HG02763 (cell line): ENCODE results near the gene SSUH2.

Source experiments
- ATAC-seq: cut with Tn5 transposase; IDR thresholded peaks from one replicate; pipeline ENCODE4 v1.9.1; 2021; ENCODE audit warnings: mild to moderate bottlenecking, moderate library complexity; ENCODE audit not compliant: unreplicated experiment

The SSUH2 gene

DNA sequence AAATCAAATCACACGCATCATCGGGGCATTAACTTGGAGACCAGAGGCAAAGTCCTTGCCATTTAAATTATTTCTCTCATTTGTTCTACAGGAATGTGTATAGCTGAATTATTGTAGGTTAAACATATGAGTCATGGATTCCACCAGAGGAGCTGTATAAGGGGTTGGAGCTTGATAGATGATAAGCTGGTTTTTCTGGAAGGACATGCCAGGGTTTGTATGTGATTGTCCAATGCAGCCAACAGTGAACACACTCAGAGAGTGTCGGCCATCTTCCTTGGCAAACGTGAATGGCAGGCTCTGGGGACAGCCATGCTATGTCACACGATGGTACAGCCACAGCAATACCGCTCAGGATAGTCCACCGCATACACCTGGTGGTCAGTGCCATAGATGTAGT is 25.1 kb downstream of the SSUH2 start:
- ATAC-seq, result no peak

DNA sequence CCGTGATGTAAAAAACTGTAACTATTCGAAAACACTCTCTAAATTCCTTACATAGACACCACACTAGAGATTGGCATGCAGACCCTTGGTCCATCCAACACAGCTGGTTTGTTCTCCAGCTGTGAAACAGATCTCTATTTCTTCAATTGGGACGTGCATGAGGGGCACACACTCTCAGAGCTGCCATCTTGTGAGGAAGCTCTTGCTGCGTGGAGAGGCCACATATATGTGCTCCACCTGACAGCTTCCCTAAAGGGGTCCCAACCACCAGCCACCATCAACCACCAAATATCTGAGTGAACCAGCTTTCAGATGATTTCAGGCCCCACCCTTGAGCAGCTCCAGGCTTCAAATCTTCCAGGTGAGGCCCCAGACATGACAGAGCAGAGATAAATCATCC is 25.6 kb downstream of the SSUH2 start:
- no peak for ATAC-seq

DNA sequence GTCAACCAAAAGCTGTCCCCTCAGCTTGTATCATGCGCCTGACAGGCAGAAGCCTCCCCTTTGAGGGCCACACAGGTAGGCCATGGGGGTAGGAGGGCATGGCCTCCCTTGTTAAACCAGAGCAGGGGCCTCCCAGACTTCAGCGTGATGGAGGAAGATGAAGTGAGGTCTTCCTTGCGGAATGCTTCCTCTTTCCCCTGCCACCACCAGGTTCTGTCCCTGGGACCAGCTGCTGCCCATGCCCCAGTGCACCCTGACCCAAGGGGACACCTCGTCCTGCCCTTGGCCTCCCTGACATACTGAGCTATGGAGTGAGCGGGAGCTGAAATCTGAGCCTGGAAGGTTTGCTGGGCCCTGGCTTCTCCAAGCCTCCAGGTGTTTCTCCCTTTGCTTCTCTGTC is 26.7 kb downstream of the SSUH2 start:
- no peak for ATAC-seq

DNA sequence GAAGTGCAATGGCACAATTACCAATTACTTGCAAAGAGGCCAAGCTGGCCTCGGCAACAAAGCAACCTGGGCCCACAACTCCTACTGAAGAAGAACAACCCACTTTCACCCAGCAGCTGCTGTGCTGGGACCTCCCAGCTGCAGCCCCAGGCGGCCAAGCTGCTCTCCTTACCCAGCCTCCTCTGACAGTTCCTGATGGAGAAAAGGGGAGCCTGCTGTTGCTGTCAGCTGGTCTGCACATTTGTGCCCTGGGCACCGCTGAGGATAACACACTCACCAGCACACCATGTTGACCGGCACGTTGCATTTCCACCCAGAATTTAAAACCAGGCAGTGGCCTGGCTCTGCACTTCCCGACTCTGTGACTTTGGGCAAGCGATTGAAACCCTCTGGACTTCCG is 33.6 kb downstream of the SSUH2 start:
- no peak for ATAC-seq

DNA sequence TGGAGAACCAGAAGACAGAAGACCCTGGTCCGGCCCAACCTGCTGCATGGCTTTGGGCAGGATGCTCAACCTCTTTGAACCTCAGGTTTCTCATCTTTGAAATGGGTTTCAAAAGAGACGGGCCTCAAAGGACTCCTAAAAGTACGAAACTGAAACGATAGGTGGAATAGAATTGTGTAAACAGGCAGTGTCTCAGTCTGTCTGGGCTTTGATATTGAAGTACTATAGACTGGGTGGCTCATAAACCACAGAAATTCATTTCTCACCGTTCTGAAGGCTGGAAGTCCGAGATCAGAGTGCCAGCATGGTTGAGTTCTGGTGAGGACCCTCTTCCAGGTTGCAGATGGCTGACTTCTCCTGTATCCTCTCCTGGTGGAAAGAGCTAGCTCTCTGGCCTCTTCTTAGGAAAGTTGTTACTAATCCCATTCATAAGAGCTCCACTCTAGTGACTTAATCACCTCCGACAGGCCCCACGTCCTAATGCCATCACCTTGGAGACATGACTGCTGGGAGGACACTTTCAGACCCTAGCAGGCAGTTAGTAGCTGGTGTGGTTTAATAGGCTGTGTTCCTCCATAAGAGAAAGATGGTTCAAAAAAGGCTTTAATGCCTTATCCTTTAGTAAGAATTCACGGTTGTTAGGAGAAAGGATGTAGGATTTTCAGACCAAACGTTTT is 35.7 kb downstream of the SSUH2 start:
- no peak for ATAC-seq

DNA sequence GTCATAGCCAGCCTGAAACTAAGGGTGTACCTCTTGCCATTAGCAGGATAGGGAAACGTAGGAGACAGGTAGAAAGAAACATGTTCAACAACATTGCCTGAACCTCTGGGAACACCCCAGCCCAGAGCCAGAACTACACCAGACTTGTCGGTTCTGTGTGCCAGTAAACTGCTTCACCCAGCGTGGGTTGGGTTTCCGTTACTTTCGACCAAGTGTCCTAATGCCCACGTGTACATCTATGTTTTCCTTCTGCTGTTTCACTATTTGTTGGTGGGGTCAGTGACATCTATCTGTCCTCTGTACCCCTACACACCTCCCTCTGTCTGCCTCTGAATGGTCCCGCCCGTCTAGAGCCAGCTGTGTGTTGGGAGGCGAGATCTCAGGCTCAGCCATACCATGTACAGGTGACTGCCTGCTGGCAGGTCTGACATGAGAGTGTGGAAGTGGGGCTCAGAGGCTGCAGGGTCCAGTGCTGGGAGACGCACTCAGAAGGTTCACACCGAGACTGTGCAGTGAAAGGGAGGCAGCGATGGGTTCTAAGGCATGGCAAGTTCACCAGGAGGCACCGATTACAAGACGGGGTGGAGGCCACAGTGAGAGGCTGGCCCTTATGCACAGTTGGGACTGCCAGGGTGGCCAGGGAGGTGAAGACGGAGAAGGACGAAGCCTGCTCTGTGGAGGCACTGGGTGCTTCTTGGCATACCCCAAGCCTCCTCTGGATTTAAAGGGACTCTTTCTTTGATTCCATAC is 36.4 kb downstream of the SSUH2 start:
- no peak for ATAC-seq

DNA sequence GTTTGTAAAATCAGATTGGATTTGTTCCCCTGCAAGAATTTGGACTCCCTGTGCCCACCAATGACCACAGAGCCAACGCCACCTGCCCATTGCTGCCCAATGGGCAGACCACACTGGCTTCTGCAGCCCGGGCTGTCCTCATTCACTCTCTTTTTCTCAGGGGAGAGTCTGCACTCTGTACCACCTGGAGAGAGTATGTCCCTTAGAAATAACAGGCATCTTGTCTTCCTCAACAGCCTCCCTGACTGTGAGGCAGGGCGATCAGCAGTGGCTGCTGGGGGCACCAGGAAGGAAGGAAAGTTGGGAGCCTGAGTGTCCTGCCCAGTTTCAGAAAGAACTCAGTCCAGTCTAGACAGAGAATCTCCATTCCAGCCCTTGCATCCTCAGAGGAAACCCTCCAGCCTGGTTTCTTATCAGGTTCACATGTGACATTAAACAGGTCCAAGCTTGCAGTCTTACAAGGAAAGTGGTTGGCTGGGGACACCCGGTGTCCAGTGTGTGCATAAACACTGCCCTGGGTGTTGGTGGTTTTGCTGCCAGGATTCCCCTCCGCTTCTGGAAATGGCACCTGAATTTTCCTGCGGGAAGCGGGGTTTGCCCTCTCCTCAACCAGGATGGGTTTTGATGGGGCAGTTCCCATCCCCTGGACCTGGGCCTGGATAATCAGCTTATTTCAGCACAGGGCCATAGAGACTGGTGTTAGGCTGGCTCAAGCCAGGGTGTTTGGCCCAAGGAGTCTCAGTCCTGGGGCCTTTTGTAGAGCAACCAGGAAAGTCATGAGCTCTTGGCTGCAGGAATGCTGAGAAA is 37.2 kb downstream of the SSUH2 start:
- ATAC-seq, result no peak

DNA sequence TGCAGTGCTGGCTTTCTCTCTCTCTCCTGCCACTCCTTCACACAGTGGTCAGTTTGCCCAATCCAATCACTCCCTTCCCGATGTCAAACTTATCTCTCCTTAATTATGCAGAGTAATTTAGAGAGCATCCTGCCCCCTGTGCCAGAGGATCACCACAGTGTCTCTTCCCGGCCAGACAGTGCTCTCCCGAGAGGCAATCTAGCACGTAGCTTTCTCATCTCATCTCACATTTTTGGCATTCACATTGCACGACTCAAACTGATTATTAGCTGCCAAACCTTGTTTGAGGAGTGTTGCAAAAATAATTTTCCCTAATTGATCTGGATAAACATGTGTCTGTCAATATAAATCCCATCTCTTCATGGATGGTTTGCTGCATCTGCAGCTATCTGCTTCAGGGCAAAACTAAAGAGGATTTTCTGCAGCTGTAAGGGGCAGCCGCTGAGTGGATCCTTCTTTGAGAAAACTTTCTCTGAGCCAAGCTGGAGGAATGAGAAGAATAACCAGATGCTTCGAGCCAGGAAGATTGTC is 37.8 kb downstream of the SSUH2 start:
- no peak for ATAC-seq

DNA sequence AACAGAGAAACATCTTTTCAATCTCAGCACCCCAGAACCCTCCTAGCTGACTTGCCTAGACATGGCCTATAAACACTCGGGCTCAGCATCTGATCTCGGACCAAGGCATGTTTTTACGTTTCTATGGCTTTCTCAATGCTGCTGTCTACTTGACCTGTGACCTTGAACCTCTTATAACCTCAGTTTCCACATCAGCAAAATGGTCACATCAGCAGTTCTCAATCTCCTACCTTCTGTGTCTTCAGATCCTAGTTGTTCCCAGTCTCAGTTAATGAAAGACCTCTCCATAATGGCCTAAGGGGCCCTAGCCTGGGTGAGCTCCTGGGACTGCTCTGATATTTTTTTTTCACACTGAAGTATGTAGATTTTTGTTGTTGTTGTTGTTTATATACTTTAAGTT is 39.6 kb downstream of the SSUH2 start:
- ATAC-seq, result no peak

DNA sequence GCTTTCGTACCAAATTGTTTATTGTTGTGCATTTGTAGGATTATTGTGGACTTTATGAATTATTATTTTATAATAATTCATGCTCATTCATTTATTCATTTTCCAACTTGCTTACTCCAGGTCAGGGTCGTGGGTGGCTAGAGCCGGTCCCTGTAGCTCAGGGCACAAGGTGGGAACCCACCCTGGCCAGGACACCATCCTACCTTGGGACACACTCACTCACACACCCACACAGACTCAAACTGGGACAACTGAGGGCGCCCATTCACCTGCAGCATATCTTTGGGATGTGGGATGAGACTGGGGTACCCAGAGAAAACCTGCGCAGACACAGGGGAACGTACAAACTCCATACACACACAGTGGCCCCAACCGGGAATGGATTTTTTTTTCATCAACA is 40.6 kb downstream of the SSUH2 start:
- ATAC-seq, result no peak

DNA sequence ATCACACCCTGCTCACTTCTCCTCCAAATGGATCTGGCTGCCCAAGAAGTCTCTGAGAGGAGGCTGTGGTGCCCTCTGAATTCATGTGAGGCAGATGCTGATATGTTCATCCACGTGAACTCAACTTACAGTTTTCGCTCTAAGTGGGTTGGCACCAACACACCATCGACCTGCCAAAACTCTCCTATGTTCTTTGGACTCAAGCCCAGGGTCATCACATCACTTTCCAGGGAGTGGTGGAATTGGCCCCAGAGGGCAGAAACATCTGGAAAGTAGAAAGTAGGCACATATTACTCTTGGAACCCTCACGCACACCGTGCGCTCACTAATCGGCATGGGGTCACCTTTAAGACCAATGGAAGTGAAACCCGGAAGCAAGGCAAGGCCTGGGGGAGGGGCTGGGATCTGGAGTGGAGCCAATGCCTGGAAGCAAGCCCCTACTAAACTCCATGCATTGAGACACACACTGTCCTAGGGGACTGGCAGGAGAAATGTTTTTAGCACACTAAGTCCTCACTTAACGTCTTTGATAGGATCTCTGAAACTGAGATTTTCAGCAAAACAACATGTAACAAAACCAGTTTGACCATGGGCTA is 41.4 kb downstream of the SSUH2 start:
- ATAC-seq, result no peak

DNA sequence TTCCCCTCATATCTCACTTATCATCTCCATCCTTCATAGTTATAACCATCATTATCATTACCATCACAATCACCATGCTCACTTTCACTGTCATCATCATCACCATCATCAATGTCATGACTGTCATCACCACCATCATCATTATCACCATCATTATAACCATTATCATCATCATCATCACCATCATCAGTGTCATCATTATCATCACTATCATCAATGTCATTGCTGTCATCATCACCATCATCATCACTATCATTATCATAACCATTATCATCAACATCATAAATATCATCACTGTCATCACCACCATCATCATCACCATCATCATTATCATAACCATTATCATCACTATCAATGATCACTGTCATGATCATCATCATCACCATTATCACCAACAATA is 44.1 kb downstream of the SSUH2 start:
- ATAC-seq, result no peak

DNA sequence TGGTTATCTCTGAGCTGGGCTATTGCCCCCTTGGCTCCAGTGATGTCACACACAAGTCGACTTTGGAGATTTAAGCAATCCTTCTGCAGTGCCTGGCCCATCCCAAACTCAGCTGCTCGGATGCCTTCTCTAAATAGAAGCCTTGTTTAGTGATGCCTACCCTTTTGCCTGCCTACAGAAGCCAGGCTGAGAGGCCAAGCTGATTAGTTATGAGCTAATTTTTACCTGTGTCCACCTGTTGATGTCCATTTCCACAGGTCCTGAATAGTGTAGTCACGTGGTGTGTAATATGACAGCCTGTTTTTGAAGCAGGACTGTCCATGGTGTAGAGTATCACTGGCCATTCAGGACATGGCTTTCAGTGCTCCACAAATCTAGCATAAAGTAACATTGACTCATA is 45.5 kb downstream of the SSUH2 start:
- ATAC-seq, result no peak

DNA sequence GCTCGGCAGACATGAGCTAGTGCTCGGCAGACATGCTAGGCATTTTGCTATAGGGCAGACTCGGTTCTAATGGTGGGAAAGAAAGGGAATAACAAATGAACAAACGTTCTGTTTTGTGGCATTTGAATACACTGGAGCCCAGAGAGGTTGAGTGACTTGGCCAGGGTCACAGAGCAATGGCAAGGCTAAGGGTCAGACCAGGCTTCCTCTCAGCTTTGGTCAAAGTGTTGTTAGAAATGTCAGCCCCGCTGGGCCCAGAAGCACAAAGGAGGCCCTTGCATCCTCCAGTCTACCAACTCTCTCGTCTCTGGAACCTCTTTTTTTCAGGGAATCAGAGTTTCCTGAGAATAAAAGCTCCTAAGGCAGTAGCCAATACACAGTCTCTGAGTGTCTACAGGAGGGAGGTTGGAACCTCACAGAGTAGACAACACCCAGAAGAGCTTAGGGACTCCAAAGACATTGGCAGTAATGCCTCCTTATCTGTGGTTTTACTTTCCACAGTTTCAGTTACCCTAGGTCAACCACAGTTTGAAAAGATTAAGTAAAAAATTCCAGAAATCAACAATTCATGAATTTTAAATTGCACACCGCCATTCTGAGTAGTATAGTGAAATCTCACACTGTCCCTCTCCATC is 47.3 kb downstream of the SSUH2 start:
- no peak for ATAC-seq

DNA sequence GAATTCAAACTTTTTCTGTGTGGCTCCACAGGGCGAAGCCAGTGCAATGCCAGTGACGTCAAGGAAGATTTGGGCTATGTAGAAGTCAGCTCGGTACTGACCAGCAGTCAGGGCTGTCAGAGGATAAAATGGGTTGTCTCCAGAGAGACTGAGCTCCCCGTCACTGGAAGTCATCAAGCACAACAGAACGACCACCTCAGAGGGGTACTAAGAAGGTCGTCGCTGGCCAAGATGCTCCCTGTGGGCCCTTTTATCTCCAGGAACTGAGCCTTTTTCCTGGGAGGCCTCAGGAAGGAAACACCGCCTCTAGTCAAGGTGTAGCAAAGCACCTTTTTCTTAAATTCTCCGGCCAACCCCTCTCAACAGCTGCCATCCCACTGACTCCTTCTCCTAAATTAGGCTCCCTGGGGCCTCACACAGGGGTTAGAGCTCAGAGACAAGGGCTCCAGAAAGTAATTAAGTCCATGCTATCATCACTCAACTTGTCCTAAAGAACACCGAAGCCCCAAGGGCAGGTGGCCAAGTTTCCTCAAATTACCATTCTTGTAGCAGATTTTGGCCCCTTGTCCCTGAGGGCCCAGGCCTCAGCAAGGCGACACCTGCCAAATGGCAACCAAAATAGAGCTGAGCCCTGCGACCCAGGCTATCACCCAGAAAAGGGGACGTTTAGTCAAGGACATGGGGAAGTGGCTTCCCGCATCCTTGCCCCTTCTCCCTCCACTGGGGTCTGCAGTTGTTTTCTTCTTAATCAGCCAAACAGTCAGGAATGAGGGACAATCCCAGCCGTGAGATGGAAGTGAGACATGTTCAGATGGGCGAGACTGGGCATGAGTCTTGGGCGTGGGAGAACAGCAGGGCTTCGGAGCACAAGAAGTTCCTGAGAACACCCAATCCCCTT is 48.0 kb downstream of the SSUH2 start:
- no peak for ATAC-seq

DNA sequence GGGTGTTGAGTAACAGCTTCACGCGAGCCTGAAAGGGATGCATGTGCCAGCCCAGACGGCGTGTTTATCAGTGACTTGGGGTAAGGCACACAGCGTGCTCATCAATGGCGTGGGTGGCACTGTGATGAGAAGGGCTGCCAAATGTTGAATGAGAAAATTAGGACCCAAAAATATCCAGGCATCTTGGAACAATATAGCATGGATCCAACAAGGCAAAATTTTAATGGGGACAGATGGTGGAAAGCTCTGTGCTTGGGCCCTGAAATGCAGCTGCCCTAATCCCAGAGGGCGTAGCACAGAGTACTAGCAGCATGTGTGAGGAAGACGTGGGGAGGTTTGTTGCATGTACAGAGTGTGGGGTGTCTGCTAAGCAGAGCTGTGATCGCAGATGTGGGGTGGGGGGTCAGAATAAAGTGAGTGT is 48.9 kb downstream of the SSUH2 start:
- no peak for ATAC-seq

DNA sequence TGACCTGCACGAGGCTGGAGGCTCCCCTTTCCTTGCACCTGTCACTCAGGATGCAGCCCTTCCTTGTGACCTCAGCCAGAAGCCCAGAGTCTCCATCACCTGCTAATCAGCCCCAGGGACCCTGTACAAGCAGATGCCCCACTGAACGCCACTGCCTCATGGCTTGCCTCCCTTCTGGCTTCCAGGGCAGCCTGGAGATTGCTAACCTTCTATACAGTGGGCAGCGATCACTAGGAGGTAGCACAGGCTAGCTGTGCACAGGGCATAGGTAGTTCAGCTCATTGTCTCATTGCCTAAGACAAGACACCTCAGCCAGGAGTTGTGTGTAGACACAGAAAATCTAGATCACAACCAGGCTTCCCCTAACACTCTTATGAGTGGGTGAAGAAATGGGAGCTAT is 49.3 kb downstream of the SSUH2 start:
- no peak for ATAC-seq

DNA sequence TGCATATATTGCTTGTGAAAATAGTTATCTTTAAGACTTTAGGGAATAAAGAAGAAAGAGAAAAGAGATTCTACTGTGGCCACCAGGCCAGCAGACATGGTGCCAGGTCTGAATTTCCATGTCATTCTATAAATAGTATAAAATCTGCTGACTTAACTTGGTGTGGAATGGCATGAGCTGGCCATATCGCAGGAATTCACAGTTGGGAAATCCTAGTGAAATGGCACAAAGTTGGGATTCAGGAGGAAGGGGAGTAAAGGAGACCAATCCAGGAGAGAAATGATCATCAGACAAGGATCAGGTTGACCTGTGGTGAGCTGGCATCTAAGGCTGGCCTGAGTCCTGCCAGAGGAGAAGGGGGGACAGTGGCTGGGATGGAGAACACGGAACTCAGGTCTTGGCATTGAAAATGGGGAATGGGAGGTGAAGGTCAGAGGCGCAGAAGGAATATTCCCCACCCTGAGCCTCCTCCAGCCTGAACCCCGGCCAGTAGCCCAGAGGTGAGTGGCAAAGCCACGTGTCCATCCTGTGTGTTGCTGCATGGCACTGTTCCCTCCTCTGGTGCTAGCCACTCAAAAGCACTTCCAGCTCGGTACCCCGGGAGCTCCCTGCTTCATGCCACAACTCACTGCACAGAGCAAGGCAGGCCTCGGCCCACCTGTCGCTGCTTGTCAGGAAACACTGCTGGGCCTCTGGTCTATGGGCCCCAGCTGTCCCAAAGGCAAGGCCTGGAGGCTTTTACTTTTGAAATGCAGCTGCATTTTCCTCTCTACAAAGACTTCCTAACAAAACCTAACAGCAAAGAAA is 51.4 kb downstream of the SSUH2 start:
- ATAC-seq, result no peak
